ENCODE data around the gene BICC1. TPM values are rescaled to one million over a fixed set of nuclear protein-coding genes. Genes with fewer than 3 reads are reported as not detected.

The BICC1 gene
- total and polyA plus RNA-seq, 2 of the 4 experiments (the other 2 are of a cell fraction) = 5.7 to 42.5 TPM

DNA sequence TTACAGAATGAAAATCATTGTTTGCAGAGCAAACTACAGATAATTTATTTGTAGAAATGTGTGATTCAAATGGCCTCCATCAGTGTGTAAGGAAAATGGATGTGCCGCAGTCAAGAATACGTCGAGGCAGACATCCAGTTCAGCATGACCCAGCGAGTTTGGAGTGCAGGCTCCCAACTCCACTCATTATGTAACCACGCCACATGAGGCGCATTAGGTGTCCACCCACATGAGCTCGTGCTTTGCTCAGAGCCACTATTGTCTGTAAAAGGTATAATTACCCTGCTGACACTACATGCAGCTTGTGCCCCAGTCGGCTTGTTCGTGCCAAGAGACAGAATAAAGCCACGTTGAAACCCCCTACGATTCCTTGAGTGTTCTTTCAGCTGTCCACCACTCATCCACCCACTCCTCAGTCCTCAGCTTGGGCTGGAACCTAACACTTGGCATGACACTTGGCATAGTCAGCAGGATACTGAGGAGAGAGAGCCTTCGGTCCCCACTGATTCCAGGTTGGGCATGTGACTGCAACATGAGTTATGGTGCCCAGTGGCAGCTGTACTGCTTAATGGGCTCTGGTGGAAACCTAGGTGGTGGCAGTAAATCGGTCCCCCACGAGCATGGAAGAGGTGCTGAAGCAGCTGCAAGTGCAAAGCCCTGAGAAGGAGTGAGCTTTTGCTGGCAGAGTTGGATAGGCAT lies 102.7 kb downstream of the BICC1 start:
- no peak for ATAC-seq (ENCODE audit: low read depth)
- intact Hi-C loops (cut with micrococcal nuclease) (no loop called here), in situ Hi-C loops (cut with MboI; ENCODE audit: low sequenced_read_pairs) (no loop called here), dilution Hi-C loops (cut with HindIII; ENCODE audit: low sequenced_read_pairs, unreplicated experiment) (no loop called here)
- H2AFZ ChIP-seq (replicated peaks; ENCODE audit: low read length, poor library complexity) = peak overlapping the region; percentile 35
- no peak overlapping the region for H4K8ac ChIP-seq (ENCODE audit: low read depth in 2 of 2, low read length in 2 of 2)
- no peaks in the 10 kb centered on the region for H3K27me3 ChIP-seq (ENCODE audit: control insufficient read depth, insufficient read depth, low read length)
- H3K79me1 ChIP-seq (ENCODE audit: low read depth in 1 of 2, low read length in 2 of 2) = peaks cover 22 to 47% of the 10 kb centered on the region in 2 experiments
- H3K4ac ChIP-seq (ENCODE audit: low read depth, low read length) = no peak overlapping the region
- no peak overlapping the region for H3K56ac ChIP-seq (ENCODE audit: extremely low read depth, insufficient read depth, low read length)
- no TSS peak for BruUV-seq (replicated peaks)
- no peak overlapping the region for H4K5ac ChIP-seq (ENCODE audit: low read depth, low read length)
- H3K27ac ChIP-seq (ENCODE audit: insufficient read depth, low read length) = no peak overlapping the region
- H2AK9ac ChIP-seq (replicated peaks; ENCODE audit: low read depth, low read length, poor library complexity) = no peak overlapping the region
- no peaks in the 10 kb centered on the region; the same call in 1 of the 2 replicates for H3K4me1 ChIP-seq (ENCODE audit: control insufficient read depth, insufficient read depth, low read length)
- WGBS, 2 experiments (ENCODE audit: extremely low coverage in 2 of 2, insufficient read length in 1 of 2) = 94% methylated on average over 6 of the region's 14 CpGs; no CpG with 5 or more reads in 1 of the 2 experiments
- no peak for TF ChIP-seq RFX5 (IDR thresholded peaks at IDR 0.05; ENCODE audit: low read depth, low read length)
- no peak for TF ChIP-seq MXI1 (IDR thresholded peaks at IDR 0.05; ENCODE audit: borderline replicate concordance, low read depth, low read length)
- TF ChIP-seq MAZ (IDR thresholded peaks at IDR 0.05; ENCODE audit: borderline replicate concordance, low read depth, low read length) = no peak
- TF ChIP-seq FOS (IDR thresholded peaks at IDR 0.05; ENCODE audit: low read depth, low read length) = no peak
- no peak for TF ChIP-seq MAFK (IDR thresholded peaks at IDR 0.05; ENCODE audit: low read depth, low read length)
- no peak overlapping the region for H2BK120ac ChIP-seq (ENCODE audit: low read depth, low read length)
- H2BK20ac ChIP-seq (ENCODE audit: low read depth, low read length) = no peak overlapping the region
- ChIA-PET CTCF (no interaction called here), POLR2A (ENCODE audit: unreplicated experiment) (no interaction called here)
- no peak overlapping the region for H3K4me2 ChIP-seq (ENCODE audit: low read depth, low read length)
- no peak overlapping the region for H2BK15ac ChIP-seq (ENCODE audit: low read depth, low read length)
- DNase-seq = no peak
- peak overlapping the region; percentile 57; the same call in 1 of the 2 replicates for H2AK5ac ChIP-seq (ENCODE audit: low read depth, low read length)
- H3K36me3 ChIP-seq (ENCODE audit: control insufficient read depth, insufficient read depth, low read length) = peaks cover 6% of the 10 kb centered on the region
- no peak overlapping the region for H3K14ac ChIP-seq (replicated peaks; ENCODE audit: low read depth, low read length)
- no peak overlapping the region for H3K4me3 ChIP-seq (ENCODE audit: insufficient read depth, low read depth, low read length)
- H3K18ac ChIP-seq (ENCODE audit: low read depth, low read length) = no peak overlapping the region
- H2BK5ac ChIP-seq (ENCODE audit: low read depth, low read length, poor library complexity, severe bottlenecking) = no peak overlapping the region
- H3K23ac ChIP-seq (ENCODE audit: low read depth, low read length) = no peak overlapping the region
- no peak overlapping the region for H4K91ac ChIP-seq (ENCODE audit: insufficient read depth, low read depth, low read length)
- H3K9me1 ChIP-seq (ENCODE audit: insufficient read depth, low read length) = peaks cover 11% of the 10 kb centered on the region; the same call in 1 of the 2 replicates
- no peaks in the 10 kb centered on the region for H3K9me3 ChIP-seq (ENCODE audit: control insufficient read depth, insufficient read depth, low read length)
- no peak overlapping the region for H3K9ac ChIP-seq (ENCODE audit: low read depth, low read length)
- no peaks in the 10 kb centered on the region; the same call in 1 of the 2 replicates for H4K20me1 ChIP-seq (ENCODE audit: insufficient read depth, low read length)

All from IMR-90 (cell line).